ENCODE measurements around the gene OR10G2. TPM values are rescaled to one million over a fixed set of nuclear protein-coding genes. Genes with fewer than 3 reads are reported as not detected.

Gene OR10G2
- not detected for polyA plus RNA-seq (2012; ENCODE audit: insufficient read length, low read depth)

- TF ChIP-seq TAF1 (IDR thresholded peaks at IDR 0.05; ENCODE audit: borderline replicate concordance, insufficient read depth, low read length) (no peak), SIN3A (IDR thresholded peaks at IDR 0.05; ENCODE audit: borderline replicate concordance, insufficient read depth, low read length) (no peak), REST (IDR thresholded peaks at IDR 0.05; ENCODE audit: insufficient read depth in 1 of 2, low read depth in 2 of 2, low read length in 2 of 2) (no peak), POLR2AphosphoS5 (IDR thresholded peaks at IDR 0.05; ENCODE audit: low read depth, low read length) (no peak), FOXP2 (optimal IDR thresholded peaks at IDR 0.05; ENCODE audit: borderline replicate concordance, extremely low read depth, extremely low read length, insufficient read depth) (no peak)
These were observed at the start of gene OR10G2 for GRCh38 chr14:21634840-21635239. TSS of gene OR10G2 (minus strand) at chr14:21634940. CDS start at chr14:21634842, 98 bp downstream.

GRCh38 chr14:21680072-21680471 is 45.3 kb upstream of the OR10G2 start:
- no peak for TF ChIP-seq REST (IDR thresholded peaks at IDR 0.05; ENCODE audit: insufficient read depth in 1 of 2, low read depth in 2 of 2, low read length in 2 of 2)
- TF ChIP-seq POLR2AphosphoS5 (IDR thresholded peaks at IDR 0.05; ENCODE audit: low read depth, low read length), result no peak
- TF ChIP-seq FOXP2 (optimal IDR thresholded peaks at IDR 0.05; ENCODE audit: borderline replicate concordance, extremely low read depth, extremely low read length, insufficient read depth), result no peak
- TF ChIP-seq TAF1 (IDR thresholded peaks at IDR 0.05; ENCODE audit: borderline replicate concordance, insufficient read depth, low read length), result no peak
- TF ChIP-seq SIN3A (IDR thresholded peaks at IDR 0.05; ENCODE audit: borderline replicate concordance, insufficient read depth, low read length), result no peak

- TF ChIP-seq SIN3A (IDR thresholded peaks at IDR 0.05; ENCODE audit: borderline replicate concordance, insufficient read depth, low read length) (no peak), POLR2AphosphoS5 (IDR thresholded peaks at IDR 0.05; ENCODE audit: low read depth, low read length) (no peak), TAF1 (IDR thresholded peaks at IDR 0.05; ENCODE audit: borderline replicate concordance, insufficient read depth, low read length) (no peak), REST (IDR thresholded peaks at IDR 0.05; ENCODE audit: insufficient read depth in 1 of 2, low read depth in 2 of 2, low read length in 2 of 2) (no peak), FOXP2 (optimal IDR thresholded peaks at IDR 0.05; ENCODE audit: borderline replicate concordance, extremely low read depth, extremely low read length, insufficient read depth) (no peak)
These were observed 40.8 kb upstream of the OR10G2 start for GRCh38 chr14:21675566-21675965.

- TF ChIP-seq POLR2AphosphoS5 (IDR thresholded peaks at IDR 0.05; ENCODE audit: low read depth, low read length), result no peak
- TF ChIP-seq FOXP2 (optimal IDR thresholded peaks at IDR 0.05; ENCODE audit: borderline replicate concordance, extremely low read depth, extremely low read length, insufficient read depth), result no peak
- no peak for TF ChIP-seq TAF1 (IDR thresholded peaks at IDR 0.05; ENCODE audit: borderline replicate concordance, insufficient read depth, low read length)
- no peak for TF ChIP-seq REST (IDR thresholded peaks at IDR 0.05; ENCODE audit: insufficient read depth in 1 of 2, low read depth in 2 of 2, low read length in 2 of 2)
- TF ChIP-seq SIN3A (IDR thresholded peaks at IDR 0.05; ENCODE audit: borderline replicate concordance, insufficient read depth, low read length), result no peak
These were observed 39.0 kb upstream of the OR10G2 start, which contains the start of gene OR4E1 for GRCh38 chr14:21673718-21674117. TSS of gene OR4E1 (minus strand) at chr14:21673818. CDS start at chr14:21670935, 2,883 bp downstream.

All from PFSK-1 (cell line).